A549 (cell line): ENCODE data around the gene DOCK1. TPM values are rescaled to one million over a fixed set of nuclear protein-coding genes. Genes with fewer than 3 reads are reported as not detected.

Source experiments
- ATAC-seq, 2 experiments: fragments of 200-7000 bp in 1 of 2; fragments of >200 bp in 1 of 2; cut with Nextera tagmentation in 1 of 2; cut with Tn5 transposase in 1 of 2; 3 replicates each; pipeline versions ENCODE4 v1.8.0 to v1.9.1; 2018 to 2020; ENCODE audit warnings: mild to moderate bottlenecking in 1 of 2, moderate library complexity in 1 of 2
- CTCF ChIA-PET: fragments of 300-600 bp; sonication (Branson Sonifier 250); formaldehyde crosslinking; extraction: SDS; loops from one replicate; lab custom pipeline; 2021; ENCODE audit warnings: antibody characterized with exemption, inconsistent platforms; lab: Yijun Ruan, JAX
- POLR2A ChIA-PET: fragments of 350-600 bp; formaldehyde crosslinking; extraction: SDS; loops from one replicate; lab custom pipeline; 2021; ENCODE audit warnings: antibody characterized with exemption, inconsistent platforms; lab: Yijun Ruan, JAX
- DNase-seq, 2 experiments: peaks; one replicate each; pipeline versions ENCODE4 v3.0.0 to v3.0.0-alpha.2; 2011 to 2016; ENCODE audit warnings: low read depth in 1 of 2, low spot score in 1 of 2
- FAIRE-seq: peaks from 2 replicates; lab custom pipeline; 2011; peaks lifted over from hg19 to GRCh38; lab: Jason Lieb, UNC
- H3K27ac ChIP-seq, 2 experiments: fragments of >200 bp; sonication (Bioruptor Twin); formaldehyde crosslinking; 3 replicates each; pipeline ENCODE4 v1.5.1; 2016 to 2017
- H3K4me1 ChIP-seq: fragments of >200 bp; sonication (Bioruptor Twin); formaldehyde crosslinking; 3 replicates; pipeline ENCODE4 v1.6.1; 2016
- H3K4me2 ChIP-seq: fragments of >200 bp; sonication (Bioruptor Twin); formaldehyde crosslinking; 3 replicates; pipeline ENCODE4 v1.6.1; 2016
- H3K4me3 ChIP-seq: fragments of >200 bp; sonication (Bioruptor Twin); formaldehyde crosslinking; 3 replicates; pipeline ENCODE4 v1.5.1; 2016
- H3K9me3 ChIP-seq: fragments of >200 bp; sonication (Bioruptor Twin); formaldehyde crosslinking; 3 replicates; pipeline ENCODE4 v1.6.1; 2016
- BHLHE40 ChIP-seq: IDR thresholded peaks from 2 replicates; pipeline ENCODE4 v1.6.1; 2012; ENCODE audit warnings: low read depth, low read length, inconsistent platforms
- CBX2 ChIP-seq: fragments of 200-600 bp; sonication (generic); IDR thresholded peaks from 2 replicates; pipeline ENCODE4 v1.6.1; 2016; ENCODE audit warnings: low read depth, mild to moderate bottlenecking, borderline replicate concordance
- CBX8 ChIP-seq: fragments of 200-600 bp; sonication (generic); IDR thresholded peaks from 2 replicates; pipeline ENCODE4 v1.6.1; 2016
- CEBPB ChIP-seq, 2 experiments: fragments of >200 bp in 1 of 2; sonication (Bioruptor Twin) in 1 of 2; formaldehyde crosslinking in 1 of 2; IDR thresholded peaks; 2 replicates each; pipeline ENCODE4 v1.6.1; 2012 to 2016
- EHF ChIP-seq: fragments of 250-450 bp; sonication (Bioruptor Pico); IDR thresholded peaks from 2 replicates; pipeline ENCODE4 v1.5.0; 2020; ENCODE audit warnings: mild to moderate bottlenecking
- EHMT2 ChIP-seq: fragments of 200-600 bp; sonication (generic); IDR thresholded peaks from 2 replicates; pipeline ENCODE4 v1.6.1; 2016; ENCODE audit warnings: antibody characterized with exemption, low read depth, mild to moderate bottlenecking, moderate library complexity
- ELK1 ChIP-seq: fragments of 150-350 bp; IDR thresholded peaks from 2 replicates; pipeline ENCODE4 v1.6.1; 2014; ENCODE audit warnings: low read depth, mild to moderate bottlenecking, low read length
- HES2 ChIP-seq: fragments of >200 bp; sonication (Bioruptor Twin); formaldehyde crosslinking; IDR thresholded peaks from 2 replicates; pipeline ENCODE4 v1.6.1; 2016
- HOXB5 ChIP-seq: fragments of 250-450 bp; sonication (Bioruptor Pico); IDR thresholded peaks from 2 replicates; pipeline ENCODE4 v1.5.0; 2020; ENCODE audit warnings: mild to moderate bottlenecking, moderate library complexity
- KDM1A ChIP-seq: fragments of 200-600 bp; sonication (generic); IDR thresholded peaks from 2 replicates; pipeline ENCODE4 v1.6.1; 2016; ENCODE audit warnings: low read depth, mild to moderate bottlenecking
- KDM5A ChIP-seq: fragments of 200-600 bp; sonication (generic); IDR thresholded peaks from 2 replicates; pipeline ENCODE4 v1.6.1; 2016; ENCODE audit warnings: antibody characterized with exemption, mild to moderate bottlenecking
- MAFK ChIP-seq: fragments of 450-650 bp; IDR thresholded peaks from 2 replicates; pipeline ENCODE4 v1.6.1; 2014; ENCODE audit not compliant: partially characterized antibody
- NFE2L2 ChIP-seq: fragments of 150-350 bp; conservative IDR thresholded peaks from 2 replicates; pipeline ENCODE4 v1.6.1; 2014; ENCODE audit warnings: low read length
- REST ChIP-seq: fragments of 200-600 bp; sonication (generic); IDR thresholded peaks from 2 replicates; pipeline ENCODE4 v1.6.1; 2016; ENCODE audit warnings: antibody characterized with exemption, mild to moderate bottlenecking, moderate library complexity
- RNF2 ChIP-seq: fragments of 200-600 bp; sonication (generic); IDR thresholded peaks from 2 replicates; pipeline ENCODE4 v1.6.1; 2016; ENCODE audit warnings: low read depth, mild to moderate bottlenecking, antibody characterized with exemption, moderate library complexity, borderline replicate concordance
- TFCP2L1 ChIP-seq: fragments of 250-450 bp; sonication (Bioruptor Pico); IDR thresholded peaks from 2 replicates; pipeline ENCODE4 v1.5.0; 2021; ENCODE audit warnings: mild to moderate bottlenecking
- TP53 ChIP-seq: fragments of 250-450 bp; sonication (Bioruptor Pico); IDR thresholded peaks from 2 replicates; pipeline ENCODE4 v1.5.0; 2021; ENCODE audit warnings: mild to moderate bottlenecking, moderate library complexity
- WGBS: methylation state at CpG from one replicate; pipeline ENCODE4 v1.1.6; 2017; ENCODE audit errors: missing lambda C conversion rate; 5-methylcytosine and 5-hydroxymethylcytosine counted together
- polyA plus RNA-seq, 4 experiments: library from polyadenylated mRNA; depleted of rRNA in 3 of 4; stranded (reverse); fragments of >200 nt; fragmentation: RNase III in 1 of 4; extraction: RNeasy Plus Mini Kit Qiagen cat#74134 plus additional on column Dnase treatment in 1 of 4; gene quantifications; 2 replicates in 3 of 4; 3 replicates in 1 of 4; pipeline ENCODE4 v1.2.3, GENCODE V29; 2011 to 2017
- TF ChIP-seq, protein P1 (sequence below): IDR thresholded peaks from 2 replicates; pipeline ENCODE4 v1.6.1; 2012; ENCODE audit warnings: low read depth, borderline replicate concordance
- TF ChIP-seq, protein P2 (sequence below): IDR thresholded peaks from 2 replicates; pipeline ENCODE4 v1.6.1; 2012

Gene DOCK1
- polyA plus RNA-seq, 2 of the 4 experiments (the other 2 are of a cell fraction), result 22.6 to 28.2 TPM

DNA sequence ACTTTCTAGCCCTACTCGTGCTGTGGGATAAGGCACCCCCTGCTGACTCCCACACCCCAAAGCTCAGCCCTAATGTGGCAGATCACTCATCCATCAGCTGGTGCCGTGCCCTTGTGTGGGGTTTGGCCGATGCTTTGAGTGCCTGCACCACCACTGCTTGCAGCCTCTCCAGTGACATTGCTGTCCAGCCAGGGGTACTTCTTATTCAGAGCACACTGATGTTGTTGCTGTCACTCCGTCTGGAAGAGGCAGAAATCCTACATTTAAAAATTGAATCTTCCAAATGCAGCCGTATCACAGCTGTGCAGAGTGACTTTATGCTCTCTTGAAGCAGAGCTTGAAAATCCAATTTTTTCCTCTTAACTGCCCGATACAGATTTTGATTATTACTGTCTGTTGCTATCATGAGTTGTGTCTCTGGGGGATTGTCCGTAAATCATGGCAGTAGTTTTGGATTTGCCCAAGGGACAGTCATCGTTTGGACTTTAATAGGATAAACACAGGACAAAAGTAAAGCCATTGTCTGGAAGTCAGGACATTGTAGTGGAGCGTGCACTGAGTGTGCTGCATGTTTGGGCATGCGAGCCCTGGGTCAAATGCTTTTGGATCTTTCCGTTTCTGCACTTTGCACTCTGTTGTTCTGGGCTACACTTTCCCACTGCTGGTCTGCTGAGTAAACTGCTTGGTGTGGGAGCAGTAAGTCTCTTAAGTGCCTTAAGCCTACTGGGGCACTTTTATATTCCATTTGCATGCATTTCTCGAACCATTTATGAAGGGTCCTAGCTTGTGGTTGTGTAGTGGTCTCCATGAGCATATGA, 128.2 kb downstream of the DOCK1 start:
- peak overlapping the region in 1 of 2 experiments; percentile 16; a peak in 1 of 6 replicates for H3K27ac ChIP-seq
- no peaks in the 10 kb centered on the region for H3K4me1 ChIP-seq
- DNase-seq, result no peak
- FAIRE-seq, result no peak
- no peak overlapping the region for H3K4me2 ChIP-seq
- no peak for ATAC-seq
- 93% methylated on average over 12 of the region's 12 CpGs for WGBS
- POLR2A ChIA-PET, result no interaction called here
- TF ChIP-seq MAFK (no peak), CEBPB (IDR thresholded peaks at IDR 0.05) (no peak), EHMT2 (no peak), HOXB5 (CRISPR knock-in tag) (no peak), NFE2L2 (no peak), HES2 (no peak), CBX2 (no peak)
- TF ChIP-seq, all 56 proteins: peak for 0
- Histone ChIP-seq H3K4me3 (no peak overlapping the region), H3K9me3 (no peaks in the 10 kb centered on the region)
- CTCF ChIA-PET, result interaction anchor here (1.4 kb wide), 2 partner anchors 26 to 63 kb away, joined by 3 to 6 read pairs; no protein-coding TSS in a partner anchor

DNA sequence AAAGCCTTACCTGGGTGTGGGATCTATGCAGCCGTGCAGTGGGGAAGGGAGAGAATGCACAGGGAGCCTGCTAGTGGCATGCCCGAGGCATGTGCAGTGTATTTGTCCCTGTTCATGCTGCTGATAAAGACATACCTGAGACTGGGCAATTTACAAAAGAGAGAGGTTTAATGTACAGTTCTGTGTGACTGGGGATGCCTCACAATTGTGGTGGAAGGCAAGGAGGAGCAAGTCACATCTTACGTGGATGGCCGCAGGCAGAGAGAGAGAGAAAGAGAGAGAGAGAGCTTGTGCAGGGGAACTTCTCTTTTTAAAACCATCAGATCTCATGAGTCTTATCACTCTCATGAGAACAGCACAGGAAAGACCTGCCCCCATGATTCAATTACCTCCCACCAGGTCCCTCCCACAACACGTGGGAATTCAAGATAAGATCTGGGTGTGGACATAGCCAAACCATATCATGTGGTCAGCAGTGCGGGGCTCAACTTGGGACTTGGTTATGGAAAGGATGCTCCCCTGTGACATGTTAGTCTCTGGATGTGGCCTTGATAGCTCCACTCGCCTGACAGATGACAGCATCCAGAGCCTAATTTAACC, 128.9 kb downstream of the DOCK1 start:
- POLR2A ChIA-PET, result no interaction called here
- H3K4me1 ChIP-seq, result no peaks in the 10 kb centered on the region
- WGBS, result 89% methylated on average over 7 of the region's 7 CpGs
- no peak overlapping the region for H3K4me2 ChIP-seq
- H3K27ac ChIP-seq, result peak overlapping the region in 1 of 2 experiments; percentile 16; a peak in 1 of 6 replicates
- no peaks in the 10 kb centered on the region for H3K9me3 ChIP-seq
- TF ChIP-seq, protein P1, sequence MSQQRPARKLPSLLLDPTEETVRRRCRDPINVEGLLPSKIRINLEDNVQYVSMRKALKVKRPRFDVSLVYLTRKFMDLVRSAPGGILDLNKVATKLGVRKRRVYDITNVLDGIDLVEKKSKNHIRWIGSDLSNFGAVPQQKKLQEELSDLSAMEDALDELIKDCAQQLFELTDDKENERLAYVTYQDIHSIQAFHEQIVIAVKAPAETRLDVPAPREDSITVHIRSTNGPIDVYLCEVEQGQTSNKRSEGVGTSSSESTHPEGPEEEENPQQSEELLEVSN, result no peak
- TF ChIP-seq KDM5A (no peak), CEBPB (IDR thresholded peaks at IDR 0.05) (no peak), BHLHE40 (no peak), ELK1 (no peak), REST (no peak), RNF2 (no peak), KDM1A (no peak), TP53 (CRISPR knock-in tag) (no peak), MAFK (no peak), CBX8 (no peak), EHF (CRISPR knock-in tag) (no peak), TFCP2L1 (CRISPR knock-in tag) (no peak)
- TF ChIP-seq, protein P2, sequence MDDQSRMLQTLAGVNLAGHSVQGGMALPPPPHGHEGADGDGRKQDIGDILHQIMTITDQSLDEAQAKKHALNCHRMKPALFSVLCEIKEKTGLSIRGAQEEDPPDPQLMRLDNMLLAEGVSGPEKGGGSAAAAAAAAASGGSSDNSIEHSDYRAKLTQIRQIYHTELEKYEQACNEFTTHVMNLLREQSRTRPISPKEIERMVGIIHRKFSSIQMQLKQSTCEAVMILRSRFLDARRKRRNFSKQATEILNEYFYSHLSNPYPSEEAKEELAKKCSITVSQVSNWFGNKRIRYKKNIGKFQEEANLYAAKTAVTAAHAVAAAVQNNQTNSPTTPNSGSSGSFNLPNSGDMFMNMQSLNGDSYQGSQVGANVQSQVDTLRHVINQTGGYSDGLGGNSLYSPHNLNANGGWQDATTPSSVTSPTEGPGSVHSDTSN, result no peak
- TF ChIP-seq, all 56 proteins: peak for 0
- CTCF ChIA-PET, result interaction anchor here (1.4 kb wide), 2 partner anchors 27 to 62 kb away, joined by 3 to 6 read pairs; no protein-coding TSS in a partner anchor
- no peak overlapping the region for H3K4me3 ChIP-seq
- FAIRE-seq (no peak), ATAC-seq (no peak), DNase-seq (no peak)
